Caco-2 (cell line): ENCODE data around the gene TCF23. TPM values are rescaled to one million over a fixed set of nuclear protein-coding genes. Genes with fewer than 3 reads are reported as not detected.

Experiments
- BruUV-seq: library from RNA; stranded (reverse); fragments of 400-500 nt; replicated peaks from 2 replicates; lab custom pipeline; 2021; lab: Mats Ljungman, UMichigan
- CTCF ChIA-PET: fragments of 300-600 bp; sonication (Branson Sonifier 250); formaldehyde crosslinking; loops from one replicate; lab custom pipeline; 2022; ENCODE audit warnings: antibody characterized with exemption; lab: Charles Lee
- POLR2A ChIA-PET: fragments of 300-600 bp; sonication (Branson Sonifier 250); formaldehyde crosslinking; loops from one replicate; lab custom pipeline; 2022; ENCODE audit warnings: antibody characterized with exemption; lab: Charles Lee
- DNase-seq, 2 experiments: peaks; one replicate each; pipeline versions ENCODE4 v3.0.0 to v3.0.0-alpha.2; 2020 to 2022
- H3K27me3 ChIP-seq: replicated peaks from 2 replicates; pipeline ENCODE4 v1.6.0; 2011; ENCODE audit warnings: low read length; ENCODE audit not compliant: control insufficient read depth, insufficient read depth
- H3K36me3 ChIP-seq: 2 replicates; pipeline ENCODE4 v1.5.1; 2011; ENCODE audit warnings: low read length; ENCODE audit not compliant: control insufficient read depth, insufficient read depth
- H3K4me1 ChIP-seq: fragments of 250-450 bp; sonication (Bioruptor Pico); 2 replicates; pipeline ENCODE4 v1.5.1; 2020; ENCODE audit warnings: mild to moderate bottlenecking
- H3K4me3 ChIP-seq: 2 replicates; pipeline ENCODE4 v1.5.1; 2011; ENCODE audit warnings: low read depth, mild to moderate bottlenecking, control low read depth, low read length
- H3K9me3 ChIP-seq: fragments of 250-450 bp; sonication (Bioruptor Pico); 2 replicates; pipeline ENCODE4 v1.5.1; 2020; ENCODE audit warnings: mild to moderate bottlenecking, moderate library complexity
- H3K27ac Mint-ChIP-seq: one replicate; pipeline ENCODE4 v1.8.0; 2022; ENCODE audit warnings: mixed read lengths; ENCODE audit not compliant: unreplicated experiment
- H3K27me3 Mint-ChIP-seq: one replicate; pipeline ENCODE4 v1.8.0; 2022; ENCODE audit warnings: mixed read lengths; ENCODE audit not compliant: insufficient read depth, unreplicated experiment
- H3K36me3 Mint-ChIP-seq: one replicate; pipeline ENCODE4 v1.8.0; 2022; ENCODE audit warnings: mild to moderate bottlenecking, mixed read lengths; ENCODE audit not compliant: insufficient read depth, unreplicated experiment
- H3K4me1 Mint-ChIP-seq: one replicate; pipeline ENCODE4 v1.8.0; 2022; ENCODE audit warnings: low read depth, mixed read lengths; ENCODE audit not compliant: unreplicated experiment
- H3K4me3 Mint-ChIP-seq: one replicate; pipeline ENCODE4 v1.8.0; 2022; ENCODE audit warnings: mild to moderate bottlenecking, moderate library complexity, mixed read lengths; ENCODE audit not compliant: unreplicated experiment
- H3K9me3 Mint-ChIP-seq: one replicate; pipeline ENCODE4 v1.8.0; 2022; ENCODE audit warnings: mixed read lengths; ENCODE audit not compliant: unreplicated experiment
- CTCF ChIP-seq, 2 experiments: fragments of 200-600 bp in 1 of 2; IDR thresholded peaks; 1 replicate in 1 of 2; 2 replicates in 1 of 2; pipeline versions ENCODE4 v1.5.1 to v1.8.0; 2011 to 2022; ENCODE audit warnings: antibody characterized with exemption in 1 of 2, control low read depth in 1 of 2, inconsistent platforms in 1 of 2, low read depth in 1 of 2, low read length in 1 of 2, mild to moderate bottlenecking in 1 of 2, moderate library complexity in 1 of 2; ENCODE audit not compliant: insufficient read depth in 1 of 2, severe bottlenecking in 1 of 2, unreplicated experiment in 1 of 2
- intact Hi-C: fragments of 100-400 bp; cut with micrococcal nuclease; formaldehyde crosslinking; loops from one replicate; pipeline ENCODE4 v1.10.0; 2022; ENCODE audit not compliant: unreplicated experiment
- total RNA-seq: library from RNA; stranded (reverse); gene quantifications from 2 replicates; pipeline ENCODE4 v1.2.3, GENCODE V29; 2022

The TCF23 gene
- total RNA-seq, 1 experiment from 2014 or later = not detected

DNA sequence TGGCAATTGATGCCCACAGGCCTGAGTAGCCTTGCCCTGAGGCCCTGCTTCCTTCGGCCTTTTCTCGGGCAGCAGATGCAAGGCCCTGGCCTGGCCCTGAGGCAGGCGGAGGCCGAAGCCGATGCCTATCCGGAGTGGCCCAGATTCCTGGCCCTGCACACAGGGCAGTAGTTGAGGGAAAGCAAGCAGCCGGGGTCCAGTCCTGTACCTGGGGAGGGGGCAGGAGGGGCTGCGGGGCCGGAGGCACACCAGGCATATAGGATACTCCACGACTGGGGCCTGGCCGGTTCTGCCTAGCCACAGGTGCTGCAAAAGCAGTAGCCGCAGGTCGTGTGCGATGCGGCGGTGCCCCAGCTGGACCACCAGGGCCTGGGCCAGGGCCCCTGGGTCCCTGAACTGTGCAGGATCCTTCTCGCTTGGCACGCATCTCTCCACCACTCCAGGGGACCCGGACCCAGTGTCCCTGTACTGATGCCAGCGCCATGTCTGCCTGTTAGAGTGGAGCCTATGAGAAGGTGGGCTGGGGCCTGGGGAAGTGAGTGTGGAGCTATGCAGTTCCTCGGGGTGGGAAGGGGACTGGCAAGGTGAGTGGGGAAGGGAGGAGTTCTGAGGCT lies 11.4 kb upstream of the TCF23 start:
- CTCF ChIA-PET = no interaction called here
- POLR2A ChIA-PET = no interaction called here

DNA sequence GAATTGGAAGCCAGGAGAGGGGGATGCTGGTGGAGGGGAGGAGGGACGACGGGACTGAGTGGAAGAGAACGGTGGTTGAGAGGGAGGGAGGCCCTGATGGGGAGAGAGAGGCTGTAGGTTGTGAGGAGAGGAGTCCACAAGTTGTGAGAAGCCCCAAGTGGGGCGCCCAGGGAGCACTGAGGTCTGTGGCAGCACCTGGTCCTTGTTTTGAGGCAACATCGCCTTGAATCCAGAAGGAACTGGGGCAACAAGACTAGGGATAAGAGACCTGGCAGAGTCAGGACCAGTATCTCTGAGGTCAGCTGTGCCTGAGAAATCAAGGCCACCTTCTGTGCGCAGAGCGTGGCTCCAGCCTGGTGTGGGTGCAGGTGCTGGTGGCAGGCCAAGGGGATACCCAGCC lies 10.7 kb upstream of the TCF23 start:
- Mint-ChIP-seq H3K36me3 (peaks cover 29% of the 10 kb centered on the region), H3K27me3 (peaks cover 1% of the 10 kb centered on the region), H3K9me3 (no peaks in the 10 kb centered on the region), H3K27ac (no peak overlapping the region), H3K4me1 (peaks cover 4% of the 10 kb centered on the region), H3K4me3 (no peak overlapping the region)
- no TSS peak for BruUV-seq
- Histone ChIP-seq H3K27me3 (no peaks in the 10 kb centered on the region), H3K36me3 (no peaks in the 10 kb centered on the region), H3K4me3 (no peak overlapping the region), H3K9me3 (no peaks in the 10 kb centered on the region), H3K4me1 (peaks cover 5% of the 10 kb centered on the region; the same call in 1 of the 2 replicates)
- CTCF ChIA-PET = no interaction called here
- TF ChIP-seq CTCF (IDR thresholded peaks at IDR 0.05; ENCODE audit: insufficient read depth in 1 of 2, low read depth in 1 of 2, low read length in 1 of 2, severe bottlenecking in 1 of 2, unreplicated experiment in 1 of 2) = no peak
- intact Hi-C loops = no loop called here
- DNase-seq = no peak
- POLR2A ChIA-PET = no interaction called here

More for the DNA sequence above, 11.4 kb upstream of the TCF23 start:
- H3K27me3 Mint-ChIP-seq = no peaks in the 10 kb centered on the region
- H3K36me3 ChIP-seq = no peaks in the 10 kb centered on the region
- no peak overlapping the region for H3K27ac Mint-ChIP-seq
- intact Hi-C loops = no loop called here
- H3K4me3 ChIP-seq = no peak overlapping the region
- no peaks in the 10 kb centered on the region for H3K9me3 Mint-ChIP-seq
- no peaks in the 10 kb centered on the region for H3K27me3 ChIP-seq
- H3K4me3 Mint-ChIP-seq = no peak overlapping the region
- H3K36me3 Mint-ChIP-seq = peaks cover 35% of the 10 kb centered on the region
- DNase-seq = no peak
- no TSS peak for BruUV-seq
- H3K9me3 ChIP-seq = no peaks in the 10 kb centered on the region
- no peak for TF ChIP-seq CTCF (IDR thresholded peaks at IDR 0.05; ENCODE audit: insufficient read depth in 1 of 2, low read depth in 1 of 2, low read length in 1 of 2, severe bottlenecking in 1 of 2, unreplicated experiment in 1 of 2)
- H3K4me1 ChIP-seq = peaks cover 5% of the 10 kb centered on the region; the same call in 1 of the 2 replicates
- H3K4me1 Mint-ChIP-seq = peaks cover 6% of the 10 kb centered on the region

DNA sequence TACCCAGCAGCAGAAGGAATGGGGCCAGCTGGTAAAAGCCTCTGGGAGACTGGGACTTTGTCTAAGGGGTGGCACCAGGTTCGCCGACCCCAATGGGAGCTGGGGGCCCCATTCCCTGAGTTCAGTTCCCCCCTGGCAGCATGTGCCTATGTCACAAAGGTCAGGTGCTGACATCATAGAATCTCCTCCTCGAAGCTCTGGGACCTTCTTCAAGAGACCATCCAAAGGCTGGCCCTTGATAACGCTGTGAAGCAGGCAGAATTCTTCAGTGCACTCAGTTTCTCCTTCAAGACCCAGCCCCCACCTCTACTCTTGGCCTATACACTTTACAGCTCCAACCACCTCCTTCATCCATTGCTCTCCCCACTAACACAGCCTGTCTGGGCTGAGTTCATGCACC lies 9.5 kb upstream of the TCF23 start, which contains the start of gene PRR30:
Gene PRR30, minus strand, starts transcription at position 101 of the 400 bp plus-strand sequence. CDS start 1,081 bp downstream, outside the sequence.
- Mint-ChIP-seq H3K9me3 (no peaks in the 10 kb centered on the region), H3K36me3 (peaks cover 18% of the 10 kb centered on the region), H3K4me1 (no peaks in the 10 kb centered on the region), H3K4me3 (no peak within 1 kb of the TSS), H3K27ac (no peak within 1 kb of the TSS), H3K27me3 (peaks cover 3% of the 10 kb centered on the region)
- DNase-seq = no peak
- Histone ChIP-seq H3K4me1 (no peaks in the 10 kb centered on the region), H3K4me3 (no peak within 1 kb of the TSS), H3K36me3 (no peaks in the 10 kb centered on the region), H3K27me3 (no peaks in the 10 kb centered on the region), H3K9me3 (no peaks in the 10 kb centered on the region)
- POLR2A ChIA-PET = no interaction called here
- no TSS peak for BruUV-seq
- intact Hi-C loops = no loop called here
- CTCF ChIA-PET = no interaction called here
- no peak for TF ChIP-seq CTCF (IDR thresholded peaks at IDR 0.05; ENCODE audit: insufficient read depth in 1 of 2, low read depth in 1 of 2, low read length in 1 of 2, severe bottlenecking in 1 of 2, unreplicated experiment in 1 of 2)
